ENCODE data around the gene BCL7A. TPM values are rescaled to one million over a fixed set of nuclear protein-coding genes. Genes with fewer than 3 reads are reported as not detected.

Gene BCL7A
- total and polyA plus RNA-seq, 2 of the 8 experiments (the other 6 are each of a cell fraction or from before 2014, with no cell fraction given): 11.9 to 12.7 TPM

- no peak for TF ChIP-seq BRCA1 (IDR thresholded peaks at IDR 0.05; ENCODE audit: low read depth, low read length)
- TF ChIP-seq EP300 (IDR thresholded peaks at IDR 0.05; ENCODE audit: borderline replicate concordance in 1 of 2, low read depth in 2 of 2, low read length in 2 of 2): no peak
- no peak for TF ChIP-seq CBX5 (IDR thresholded peaks at IDR 0.05; ENCODE audit: low read depth, low read length)
- no peak for TF ChIP-seq CTCF (IDR thresholded peaks at IDR 0.05; ENCODE audit: control extremely low read depth in 1 of 3, insufficient read depth in 1 of 3, low read depth in 1 of 3, low read length in 3 of 3)
These were observed 65.9 kb downstream of the BCL7A start (continued) for GRCh38 chr12:122087431-122088178.
